Fibroblast of skin of right quadriceps (primary cell): ENCODE measurements around the gene CCDC51.
"Not testable (repeated sequence)": the region's sequence is repeated elsewhere in the genome, so short reads cannot be mapped to it uniquely, and the experiment has no call there.

Experiments used
- DNase-seq: peaks from one replicate; pipeline ENCODE4 v3.0.0-alpha.2; 2013

The CCDC51 gene

DNA sequence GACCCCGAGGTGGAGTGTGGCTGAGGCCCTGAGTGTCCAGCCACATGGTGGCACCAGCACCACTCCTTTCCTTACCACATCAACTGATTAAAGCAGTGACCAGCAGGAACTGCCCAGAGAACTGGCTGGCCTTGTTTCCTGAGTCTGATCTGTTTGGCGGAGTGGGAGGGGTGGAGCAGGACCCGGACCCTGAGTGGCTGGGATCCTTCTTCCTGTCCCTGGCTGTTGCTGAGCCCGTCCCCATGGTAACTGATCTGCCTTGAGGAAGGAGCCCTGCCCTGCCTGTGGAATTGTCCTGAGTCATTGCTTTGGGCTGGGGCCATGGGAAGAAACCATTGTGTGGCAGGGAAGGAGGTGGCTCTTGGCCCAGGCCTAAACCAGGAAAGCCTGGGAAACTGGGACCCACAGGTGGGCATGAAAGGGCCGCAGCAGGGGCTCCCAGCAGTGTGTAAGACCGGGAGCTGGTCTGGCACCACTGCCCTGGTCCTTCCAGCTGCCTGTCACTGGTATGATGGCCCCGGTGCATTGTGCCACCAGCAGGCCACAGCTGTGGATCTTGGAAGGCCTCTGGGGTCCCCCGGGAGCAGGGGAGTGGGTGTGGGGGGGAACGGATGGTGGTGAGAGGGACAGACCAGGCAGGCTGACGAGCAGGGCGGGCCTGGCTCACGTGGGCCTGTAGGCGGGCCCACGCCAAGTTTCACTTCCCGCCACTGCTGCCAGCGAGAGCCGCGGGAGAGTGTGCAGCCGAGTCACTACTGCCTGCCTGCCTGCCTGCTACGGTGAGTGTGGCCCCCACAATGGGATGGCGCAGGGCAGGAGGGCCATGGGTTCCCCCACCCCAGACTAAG lies 25.8 kb upstream of the CCDC51 start:
- DNase-seq, result peak; percentile 99

DNA sequence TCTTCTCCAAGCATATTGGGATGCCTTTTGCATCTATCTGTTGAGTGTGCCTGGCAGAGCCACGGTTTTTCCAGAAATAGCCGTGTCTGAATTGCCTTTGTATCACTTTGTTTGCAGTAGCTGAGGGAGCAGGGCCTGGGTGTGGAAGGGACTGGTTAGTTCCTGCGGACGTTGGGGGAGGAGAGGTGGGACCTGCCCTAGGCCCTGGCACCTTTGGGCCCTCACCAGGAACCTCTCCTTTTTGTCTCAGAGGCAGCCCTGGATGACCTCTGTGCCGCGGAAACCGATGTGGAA lies 25.3 kb upstream of the CCDC51 start:
- DNase-seq, result no peak

DNA sequence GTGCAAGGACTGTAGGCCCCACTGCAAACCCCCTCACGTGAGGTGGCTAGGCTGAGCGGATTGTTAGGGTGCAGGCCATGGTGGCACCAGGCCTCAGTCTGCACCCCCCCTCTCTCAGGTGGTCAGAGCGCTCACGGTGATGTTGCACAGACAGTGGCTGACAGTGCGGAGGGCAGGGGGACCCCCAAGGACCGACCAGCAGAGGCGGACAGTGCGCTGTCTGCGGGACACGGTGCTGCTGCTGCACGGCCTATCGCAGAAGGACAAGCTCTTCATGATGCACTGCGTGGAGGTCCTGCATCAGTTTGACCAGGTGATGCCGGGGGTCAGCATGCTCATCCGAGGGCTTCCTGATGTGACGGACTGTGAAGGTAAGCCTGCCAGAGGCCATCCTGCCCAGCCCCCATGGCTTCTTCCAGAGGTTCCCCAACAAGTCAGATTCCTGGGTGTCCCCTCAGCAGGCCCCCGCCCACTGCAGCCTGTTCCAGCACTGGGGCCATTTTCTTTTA lies 24.8 kb upstream of the CCDC51 start:
- DNase-seq, result no peak

DNA sequence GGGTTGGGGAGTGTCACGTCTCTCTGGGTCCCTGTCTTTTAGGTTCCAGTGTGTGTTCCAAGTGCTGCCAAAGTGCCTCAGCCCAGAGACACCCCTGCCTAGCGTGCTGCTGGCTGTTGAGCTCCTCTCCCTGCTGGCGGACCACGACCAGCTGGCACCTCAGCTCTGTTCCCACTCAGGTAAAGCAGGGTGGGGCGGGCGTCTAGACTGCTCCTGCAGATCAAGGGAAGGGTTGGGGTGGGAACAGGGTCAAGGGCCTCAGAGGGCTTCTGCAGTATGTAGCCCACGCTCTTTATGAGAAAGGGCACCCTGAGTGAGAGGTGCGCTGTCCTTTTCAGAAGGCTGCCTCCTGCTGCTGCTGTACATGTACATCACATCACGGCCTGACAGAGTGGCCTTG lies 23.8 kb upstream of the CCDC51 start:
- no peak for DNase-seq

DNA sequence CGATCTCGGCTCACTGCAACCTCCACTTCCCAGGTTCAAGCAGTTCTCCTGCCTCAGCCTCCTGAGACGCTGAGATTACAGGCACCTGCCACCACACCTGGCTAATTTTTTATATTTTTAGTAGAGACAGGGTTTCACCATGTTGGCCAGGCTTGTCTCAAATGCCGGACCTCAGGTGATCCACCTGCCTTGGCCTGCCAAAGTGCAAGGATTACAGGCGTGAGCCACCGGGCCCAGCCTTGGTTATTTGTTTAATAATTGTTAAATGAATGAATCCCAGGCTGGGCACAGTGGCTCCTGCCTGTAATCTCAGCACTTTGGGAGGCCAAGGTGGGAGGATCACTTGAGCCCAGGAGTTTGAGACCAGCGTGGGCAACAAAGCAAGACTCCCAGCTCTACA lies 21.8 kb upstream of the CCDC51 start:
- DNase-seq, result not testable (repeated sequence)

DNA sequence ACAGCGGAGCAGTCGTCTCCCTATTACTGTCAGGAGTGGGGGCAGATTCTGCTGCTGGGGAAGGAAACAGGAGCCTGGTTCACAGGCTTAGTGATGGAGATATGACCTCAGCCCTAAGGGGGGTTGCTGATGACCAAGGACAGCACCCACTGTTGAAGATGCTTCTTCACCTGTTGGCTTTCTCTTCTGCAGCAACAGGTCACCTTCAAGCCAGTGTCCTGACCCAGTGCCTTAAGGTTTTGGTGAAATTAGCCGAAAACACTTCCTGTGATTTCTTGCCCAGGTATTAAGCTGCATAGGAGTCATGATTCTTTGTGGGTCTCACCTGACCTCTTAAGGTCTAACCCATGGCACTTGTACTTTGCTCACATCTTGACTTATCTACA lies 20.6 kb upstream of the CCDC51 start:
- DNase-seq, result no peak

DNA sequence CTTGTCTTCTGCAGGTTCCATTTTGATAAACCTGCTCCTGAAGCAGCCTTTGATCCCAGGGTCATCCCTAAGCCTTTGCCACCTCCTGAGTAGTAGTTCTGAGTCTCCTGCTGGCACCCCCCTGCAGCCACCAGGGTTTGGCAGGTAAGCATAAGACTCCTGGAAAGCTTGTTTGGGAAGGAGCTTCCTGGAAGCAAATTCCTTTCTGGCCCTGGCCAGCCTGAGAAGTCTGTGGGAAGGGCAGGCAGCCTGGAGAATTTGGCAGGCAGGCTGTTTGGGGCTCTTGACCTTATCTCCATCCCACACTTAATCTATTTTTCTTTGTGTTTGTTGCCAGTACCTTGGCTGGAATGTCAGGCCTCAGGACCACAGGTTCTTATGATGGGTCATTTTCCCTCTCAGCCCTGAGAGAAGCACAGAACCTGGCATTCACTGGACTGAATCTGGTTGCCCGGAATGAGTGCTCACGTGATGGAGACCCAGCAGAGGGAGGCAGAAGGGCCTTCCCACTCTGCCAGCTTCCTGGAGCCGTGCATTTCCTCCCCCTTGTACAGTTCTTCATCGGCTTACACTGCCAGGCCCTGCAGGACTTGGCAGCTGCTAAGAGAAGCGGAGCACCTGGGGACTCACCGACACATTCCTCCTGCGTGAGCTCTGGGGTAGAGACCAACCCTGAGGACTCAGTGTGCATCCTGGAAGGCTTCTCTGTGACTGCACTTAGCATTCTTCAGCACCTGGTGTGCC lies 20.0 kb upstream of the CCDC51 start:
- DNase-seq, result no peak

DNA sequence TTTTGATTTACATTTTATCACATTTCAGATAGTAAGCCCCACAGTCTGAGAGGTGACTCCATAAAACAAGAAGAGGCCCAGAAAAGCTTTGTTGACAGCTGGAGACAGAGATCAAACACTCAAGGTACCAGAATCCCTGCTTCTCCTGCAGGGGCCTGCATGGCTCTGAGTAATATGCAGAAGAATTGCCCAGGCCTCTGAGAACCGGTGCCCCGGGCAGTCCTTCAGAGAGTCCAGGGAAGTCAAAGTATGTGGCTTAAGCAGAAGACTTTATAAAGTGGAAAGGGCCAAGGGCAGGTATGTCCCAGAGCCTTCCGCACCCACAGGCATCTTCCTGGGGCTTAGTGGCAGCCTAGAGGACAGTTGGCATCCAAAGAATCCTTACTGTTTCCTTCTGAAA lies 19.4 kb upstream of the CCDC51 start:
- no peak for DNase-seq

DNA sequence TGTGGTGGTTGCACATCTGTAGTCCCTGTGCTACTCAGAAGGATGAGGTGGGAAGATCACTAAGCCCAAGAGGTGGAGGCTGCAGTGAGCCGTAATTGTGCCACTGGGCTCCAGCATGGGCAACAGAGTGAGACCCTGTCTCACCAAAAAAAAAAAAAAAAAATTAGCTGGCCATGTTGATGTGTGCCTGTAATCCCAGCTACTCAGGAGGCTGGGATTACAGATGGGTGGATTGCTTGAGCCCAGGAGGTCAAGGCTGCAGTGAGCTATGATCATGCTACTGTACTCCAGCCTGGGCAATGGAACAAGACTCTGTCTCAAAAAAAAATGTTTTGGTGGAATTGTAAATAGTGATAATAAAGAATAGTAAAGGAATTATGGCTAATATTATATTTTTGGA lies 16.5 kb upstream of the CCDC51 start:
- DNase-seq, result no peak

DNA sequence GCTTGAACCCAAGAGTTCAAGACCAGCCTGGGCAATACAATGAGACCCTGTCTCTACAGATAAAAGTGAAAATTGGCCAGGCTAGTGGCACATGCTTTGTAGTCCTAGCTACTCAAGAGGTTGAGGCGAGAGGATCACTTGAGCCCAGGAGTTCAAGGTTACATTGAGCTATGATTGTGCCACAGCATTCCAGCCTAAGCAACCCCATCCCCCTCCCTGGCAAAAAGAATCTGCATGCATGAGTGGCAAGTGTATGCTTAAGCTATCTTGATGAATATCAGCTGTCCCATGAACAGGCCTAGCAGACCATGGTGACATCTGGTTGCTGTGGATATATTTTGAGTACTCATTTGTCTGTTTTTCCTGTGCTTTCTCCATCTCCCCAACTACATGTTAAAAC lies 11.4 kb upstream of the CCDC51 start:
- no peak for DNase-seq

DNA sequence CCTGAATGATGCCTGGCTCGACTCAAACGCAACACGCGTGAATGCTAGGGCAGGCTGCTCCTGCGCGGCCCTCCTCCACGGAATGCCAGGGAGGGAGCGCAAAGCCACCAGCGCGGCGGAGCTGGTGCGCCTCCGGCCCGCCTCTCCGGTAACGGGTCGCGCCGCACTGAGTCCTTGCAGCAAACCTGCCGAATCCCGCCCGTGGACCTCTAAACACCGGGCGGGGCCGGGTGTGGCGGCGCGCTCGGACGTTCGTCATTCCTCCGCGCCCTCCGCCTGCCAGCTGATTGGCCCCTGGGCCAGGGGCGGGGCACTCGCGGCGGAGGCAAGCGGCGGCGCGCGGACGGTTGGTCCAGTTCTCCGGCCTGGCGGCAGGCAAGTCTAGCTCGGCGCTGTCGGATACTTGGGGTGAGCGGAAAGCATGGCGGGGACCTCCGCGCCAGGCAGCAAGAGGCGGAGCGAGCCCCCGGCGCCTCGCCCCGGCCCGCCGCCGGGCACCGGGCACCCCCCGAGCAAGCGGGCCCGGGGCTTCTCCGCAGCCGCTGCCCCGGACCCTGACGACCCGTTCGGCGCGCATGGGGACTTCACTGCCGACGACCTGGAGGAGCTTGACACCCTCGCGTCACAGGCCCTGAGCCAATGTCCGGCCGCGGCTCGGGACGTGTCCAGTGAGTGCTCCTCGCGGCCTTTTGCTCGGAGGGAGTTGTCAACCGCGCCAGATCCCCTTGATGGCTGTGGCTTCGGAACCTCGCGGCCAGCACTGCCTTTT lies 6.7 kb upstream of the CCDC51 start, which contains the start of gene ATRIP:
ATRIP (plus strand) TSS at position 313 of the 769 bp plus-strand sequence; CDS start at position 422, 109 bp downstream.
- DNase-seq, result peak; percentile 77

DNA sequence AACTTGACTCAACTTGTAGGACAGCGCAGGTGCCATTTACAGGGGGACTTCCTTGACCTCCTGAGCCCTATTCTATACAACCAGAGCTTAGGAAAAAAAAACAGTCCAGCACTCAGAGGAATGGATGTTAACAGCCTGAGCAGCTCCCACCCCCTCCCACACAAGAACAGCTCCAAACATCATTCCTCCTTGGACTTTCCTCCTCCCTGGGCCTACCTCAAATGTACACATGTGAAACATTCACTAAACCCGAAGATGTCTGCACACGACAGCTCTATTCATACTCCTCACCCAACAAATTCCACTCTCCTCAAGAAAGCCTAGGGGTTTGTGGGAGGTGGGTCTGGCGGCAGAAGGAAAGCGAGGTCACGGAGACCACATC lies 6.1 kb upstream of the CCDC51 start:
- no peak for DNase-seq

DNA sequence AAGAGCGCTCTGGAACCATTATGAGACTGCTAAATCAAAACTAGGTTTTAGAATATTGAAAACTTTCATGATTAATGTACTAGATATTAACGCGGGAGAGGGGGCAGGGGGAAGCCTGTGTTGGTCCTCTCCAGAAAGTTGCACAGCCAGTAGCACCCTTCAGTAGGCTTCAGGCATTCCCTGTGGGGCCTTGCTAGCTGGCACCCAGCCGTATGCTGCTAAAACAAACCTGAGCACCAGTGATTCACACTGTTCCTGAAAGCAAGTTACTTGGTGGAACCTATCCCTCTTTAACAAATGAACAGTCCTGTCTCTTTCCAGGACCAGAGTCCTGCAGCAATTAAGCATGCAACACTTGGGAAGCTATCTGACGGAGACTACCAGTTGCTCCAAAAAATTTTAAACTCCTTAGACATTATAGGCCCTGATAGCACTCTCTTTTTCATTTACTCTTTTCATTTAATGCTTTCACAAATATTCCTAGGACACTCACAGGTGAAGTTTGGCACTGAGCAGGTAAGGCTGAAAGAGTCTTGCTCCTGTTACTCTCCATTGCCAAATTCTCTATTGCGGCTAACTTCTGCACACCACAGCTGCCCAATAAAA lies 5.5 kb upstream of the CCDC51 start:
- no peak for DNase-seq

DNA sequence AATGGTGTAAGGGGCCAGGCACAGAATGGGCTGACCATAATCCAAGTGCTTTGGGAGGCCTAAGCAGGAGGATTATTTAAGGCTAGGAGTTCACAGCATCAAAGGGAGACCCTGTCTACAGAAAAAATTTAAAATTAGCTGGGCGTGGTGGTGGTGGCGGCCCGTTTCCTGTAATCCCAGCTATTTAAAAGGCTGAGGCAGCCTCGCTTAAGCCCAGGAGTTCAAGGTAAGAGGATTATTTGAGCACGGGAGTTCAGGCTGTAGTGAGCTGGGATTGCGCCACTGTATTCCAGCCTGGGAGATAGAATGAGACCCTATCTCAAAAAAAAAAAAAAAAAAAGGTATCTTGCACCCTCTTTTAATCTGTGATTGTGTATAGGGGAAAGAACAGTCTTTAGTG lies 2.0 kb upstream of the CCDC51 start:
- no peak for DNase-seq

DNA sequence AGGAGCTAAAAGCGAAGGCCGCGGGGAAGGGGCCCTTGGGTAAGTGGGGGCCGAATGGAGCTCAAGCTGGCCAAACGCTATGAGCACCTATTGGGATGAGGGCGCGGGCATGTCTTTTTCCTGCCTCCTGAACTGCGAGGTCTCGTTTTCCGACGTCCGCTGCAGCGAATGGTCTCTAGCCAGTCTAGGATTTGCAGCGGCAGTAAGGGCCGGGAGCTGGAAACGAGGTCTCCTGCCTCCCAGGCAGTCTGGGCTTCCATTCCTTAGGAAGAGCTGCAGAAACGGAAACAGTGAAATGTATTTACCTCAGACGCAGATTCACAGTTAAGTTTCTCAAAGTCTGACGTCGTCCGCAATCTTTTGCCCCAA lies 655 bp upstream of the CCDC51 start:
- DNase-seq, result no peak

DNA sequence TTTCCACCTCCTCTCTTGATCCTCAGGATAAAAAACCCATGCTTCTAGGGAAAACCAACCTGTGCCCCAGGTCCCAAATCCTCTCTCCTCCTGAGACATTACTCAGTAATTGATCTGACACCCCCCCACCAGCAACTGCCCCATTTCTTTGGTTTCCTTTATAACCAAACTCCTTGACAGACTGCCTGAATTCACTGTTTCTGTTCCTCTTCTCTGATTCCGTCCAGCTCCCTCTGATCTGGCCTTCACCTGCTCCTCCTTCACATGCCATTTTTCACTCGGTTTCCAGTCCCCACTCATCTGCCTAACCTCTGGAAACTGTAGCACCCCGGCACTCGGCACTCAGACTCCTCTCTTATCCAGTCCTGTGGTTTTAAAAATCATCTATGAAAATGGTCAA lies 2.1 kb downstream of the CCDC51 start:
- DNase-seq, result no peak

DNA sequence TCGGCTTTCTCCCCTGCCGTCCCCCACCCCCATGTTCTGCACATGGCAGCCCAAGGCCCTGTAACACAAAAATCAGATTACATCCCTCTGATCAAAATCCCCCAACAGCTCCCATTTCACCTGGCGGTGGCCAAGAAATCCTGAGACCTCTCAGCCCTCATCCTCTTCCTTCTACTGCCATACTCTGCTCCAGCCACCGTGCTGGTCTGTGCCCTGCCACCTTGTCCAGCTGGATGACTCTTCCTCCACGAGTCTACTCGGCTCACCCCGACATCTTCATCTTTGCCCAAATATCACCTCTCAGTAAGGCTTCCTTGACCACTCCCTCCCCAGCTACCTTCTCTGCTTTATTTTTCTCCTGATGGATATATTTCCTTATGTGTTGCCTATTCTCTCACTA lies 3.1 kb downstream of the CCDC51 start:
- no peak for DNase-seq

DNA sequence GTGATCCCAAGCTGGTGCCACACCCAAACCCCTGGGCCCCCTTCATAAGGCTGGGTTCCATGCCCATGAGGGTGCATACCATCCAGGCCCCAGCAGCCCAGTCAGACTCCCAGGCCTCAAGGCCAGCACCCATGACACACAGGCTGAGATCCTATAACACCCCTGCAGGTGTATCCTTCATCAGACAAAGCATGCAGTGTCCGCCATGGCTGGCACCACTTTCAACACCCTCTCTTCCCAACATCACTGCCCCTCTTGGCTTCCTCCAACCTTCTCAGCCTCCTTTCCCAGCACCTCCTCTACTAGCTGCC lies 3.5 kb downstream of the CCDC51 start:
- no peak for DNase-seq

DNA sequence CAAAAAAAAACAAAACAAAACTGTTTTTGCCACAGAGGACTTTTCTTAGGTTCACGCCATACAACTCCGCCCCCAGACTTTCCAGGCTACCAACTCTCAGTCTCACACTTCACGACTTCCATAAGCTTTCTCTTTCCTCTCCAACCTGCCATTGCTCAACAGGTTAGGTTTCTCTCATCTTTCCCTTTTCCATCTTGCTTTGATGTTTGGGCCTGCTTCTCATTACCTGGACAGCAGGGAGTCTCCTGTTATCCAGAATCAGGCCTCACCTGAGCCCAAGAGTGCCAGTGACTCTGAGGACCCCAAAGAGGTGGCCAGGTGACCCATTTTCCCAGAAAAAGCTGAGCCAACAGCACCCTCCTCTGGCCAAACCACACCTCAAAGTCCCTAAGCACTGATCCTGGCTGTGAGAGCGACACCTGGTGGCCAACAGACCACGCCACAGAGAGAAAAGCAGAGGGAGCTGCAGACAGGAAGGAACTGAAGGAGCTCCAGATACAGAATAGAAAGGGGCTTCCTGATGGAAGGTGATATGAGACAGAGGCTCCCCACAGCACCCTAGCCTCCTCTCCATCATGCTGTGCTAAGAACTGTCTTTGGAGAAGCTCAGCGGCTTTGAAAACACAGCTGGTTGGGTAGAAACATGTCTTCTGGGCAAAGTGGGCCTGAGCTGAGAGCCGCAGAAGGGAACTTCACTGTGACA lies 4.0 kb downstream of the CCDC51 start:
- peak; percentile 73 for DNase-seq

DNA sequence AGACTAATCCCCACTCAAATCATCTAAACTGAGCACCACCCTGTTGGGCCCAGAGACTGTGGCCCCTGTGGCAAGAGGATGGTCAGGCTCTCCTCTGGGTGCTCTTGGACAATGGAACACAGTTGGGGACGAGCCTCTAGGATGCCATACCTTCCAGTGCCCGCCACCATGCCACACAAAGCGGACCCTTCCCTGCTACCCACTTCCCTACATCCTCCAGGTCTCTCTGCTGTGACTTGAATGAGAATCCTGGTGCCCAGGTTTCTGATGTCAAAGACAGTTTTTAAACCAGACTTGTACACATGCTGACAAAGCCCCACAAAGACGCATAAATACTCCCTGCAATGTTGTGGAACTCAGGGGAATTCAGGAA lies 4.7 kb downstream of the CCDC51 start:
- DNase-seq, result no peak

DNA sequence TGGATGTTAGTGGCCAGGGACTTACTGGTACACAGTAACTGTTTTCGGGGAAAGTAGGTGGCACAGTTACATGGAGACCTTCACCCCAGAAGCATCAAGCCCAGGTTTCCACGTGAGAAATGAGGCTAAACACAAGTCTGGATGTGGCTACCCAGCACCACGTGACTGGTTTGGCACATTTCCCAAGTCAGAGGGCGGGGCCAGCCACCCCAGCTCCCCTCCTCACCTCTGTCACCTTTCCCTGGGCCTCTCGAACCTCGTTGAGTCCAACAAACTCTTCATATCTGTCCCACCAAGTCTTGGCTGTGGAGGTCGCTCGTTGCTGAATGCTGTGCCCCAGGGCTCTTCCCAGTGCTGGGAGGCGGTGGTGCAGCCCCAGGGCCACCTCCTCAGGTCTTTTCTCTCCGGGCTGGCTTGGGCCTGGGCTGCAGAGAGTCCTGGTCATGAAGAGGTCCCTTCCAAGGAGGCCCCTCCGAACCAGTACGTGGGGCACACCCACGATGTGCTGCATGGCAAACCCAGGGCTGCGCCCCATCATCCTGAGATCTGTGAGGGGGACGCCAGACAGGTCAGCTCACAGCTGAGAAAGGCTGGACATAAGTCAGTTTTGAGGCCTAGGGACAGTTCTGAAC lies 5.2 kb downstream of the CCDC51 start:
- no peak for DNase-seq

DNA sequence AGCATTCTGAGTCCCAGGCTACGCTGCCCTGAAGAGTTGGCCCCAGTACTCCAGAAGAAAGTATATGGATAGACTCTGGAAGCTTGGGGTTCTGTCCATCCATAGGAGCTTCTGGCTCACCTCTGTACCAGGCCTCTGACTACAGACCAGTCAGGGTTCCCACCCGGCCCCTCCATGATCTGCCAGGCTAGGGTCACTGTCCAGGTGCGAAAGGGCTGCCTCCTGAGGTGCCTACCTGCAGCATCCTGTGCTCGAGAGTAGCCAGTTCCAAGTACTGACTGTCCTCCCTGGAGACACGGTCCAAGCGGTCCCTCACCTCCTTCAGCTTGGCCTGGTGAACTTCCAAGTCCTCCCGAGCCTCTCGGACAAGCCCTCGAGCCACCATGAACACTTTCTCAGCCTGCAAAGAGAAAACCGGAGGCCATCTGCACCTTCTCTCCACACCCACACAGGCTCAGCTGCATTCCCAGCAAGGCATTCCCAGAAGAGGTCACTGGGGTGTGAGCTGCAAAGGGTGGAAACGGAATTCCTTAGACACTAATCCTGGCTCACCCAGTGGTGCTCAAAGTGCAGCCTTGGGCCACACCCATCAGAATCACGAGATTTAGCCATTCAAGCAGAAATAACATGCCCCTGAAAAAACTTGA lies 6.3 kb downstream of the CCDC51 start:
- no peak for DNase-seq
